CD4-positive, alpha-beta T cell treated with Interleukin-6 for 4 hours (primary cell): ENCODE data around the gene BTRC.

Experiments
- DNase-seq: peaks from one replicate; pipeline ENCODE4 v3.0.0-alpha.2; 2020; ENCODE audit warnings: mixed read lengths

BTRC gene

GRCh38 chr10:101550965-101551364 is 197.0 kb downstream of the BTRC start:
- no peak for DNase-seq

GRCh38 chr10:101552442-101552841 is 198.5 kb downstream of the BTRC start:
- no peak for DNase-seq

- no peak for DNase-seq
Observed at GRCh38 chr10:101557541-101557940, 203.6 kb downstream of the BTRC start.

GRCh38 chr10:101558204-101558603 is 204.2 kb downstream of the BTRC start:
- no peak for DNase-seq

GRCh38 chr10:101558671-101559595 is 205.0 kb downstream of the BTRC start:
- DNase-seq: no peak

- no peak for DNase-seq
Observed at GRCh38 chr10:101559596-101560297, 205.8 kb downstream of the BTRC start.

GRCh38 chr10:101560298-101561067 is 206.5 kb downstream of the BTRC start:
- DNase-seq: no peak

- DNase-seq: no peak
Observed at GRCh38 chr10:101561068-101561915, 207.3 kb downstream of the BTRC start.

GRCh38 chr10:101562231-101562630 is 208.3 kb downstream of the BTRC start:
- DNase-seq: no peak

GRCh38 chr10:101563007-101563406 is 209.0 kb downstream of the BTRC start:
- DNase-seq: no peak

- no peak for DNase-seq
Observed at GRCh38 chr10:101563497-101564040, 209.6 kb downstream of the BTRC start.

GRCh38 chr10:101564490-101564991 is 210.6 kb downstream of the BTRC start:
- no peak for DNase-seq

- no peak for DNase-seq
Observed at GRCh38 chr10:101565370-101565900, 211.5 kb downstream of the BTRC start.

GRCh38 chr10:101565936-101566332 is 212.0 kb downstream of the BTRC start:
- DNase-seq: no peak

GRCh38 chr10:101566333-101567164 is 212.6 kb downstream of the BTRC start:
- no peak for DNase-seq

- no peak for DNase-seq
Observed at GRCh38 chr10:101567165-101568006, 213.4 kb downstream of the BTRC start.

GRCh38 chr10:101568054-101568745 is 214.2 kb downstream of the BTRC start:
- DNase-seq: no peak

- no peak for DNase-seq
Observed at GRCh38 chr10:101569323-101569621, 215.3 kb downstream of the BTRC start.
